Fibroblast of skin of back (primary cell): ENCODE results near the gene BTN1A1.
"Not testable (repeated sequence)": the region's sequence is repeated elsewhere in the genome, so short reads cannot be mapped to it uniquely, and the experiment has no call there.

Experiments used
- DNase-seq: peaks from one replicate; pipeline ENCODE4 v3.0.0-alpha.2; 2013

Gene BTN1A1

DNA sequence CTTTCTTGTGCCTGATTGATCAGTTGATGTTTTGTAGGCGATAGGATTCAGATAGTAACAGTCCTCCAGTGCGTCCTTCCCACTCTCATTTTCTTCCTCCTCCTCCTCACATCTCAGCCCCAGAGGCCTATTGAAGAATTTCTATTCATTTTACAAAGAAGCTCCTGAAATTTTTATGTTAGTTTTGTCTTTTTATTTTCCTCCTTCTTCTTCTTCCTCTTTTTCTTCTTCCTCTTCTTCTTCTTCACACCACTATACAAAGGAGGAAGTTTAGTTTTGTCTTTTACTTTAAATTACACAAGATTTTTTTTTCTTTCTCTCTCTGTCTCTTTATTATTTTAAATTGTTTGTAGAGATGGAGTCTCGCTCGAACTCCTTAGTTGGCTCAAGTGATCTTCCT lies 23.2 kb upstream of the BTN1A1 start:
- DNase-seq, result no peak

DNA sequence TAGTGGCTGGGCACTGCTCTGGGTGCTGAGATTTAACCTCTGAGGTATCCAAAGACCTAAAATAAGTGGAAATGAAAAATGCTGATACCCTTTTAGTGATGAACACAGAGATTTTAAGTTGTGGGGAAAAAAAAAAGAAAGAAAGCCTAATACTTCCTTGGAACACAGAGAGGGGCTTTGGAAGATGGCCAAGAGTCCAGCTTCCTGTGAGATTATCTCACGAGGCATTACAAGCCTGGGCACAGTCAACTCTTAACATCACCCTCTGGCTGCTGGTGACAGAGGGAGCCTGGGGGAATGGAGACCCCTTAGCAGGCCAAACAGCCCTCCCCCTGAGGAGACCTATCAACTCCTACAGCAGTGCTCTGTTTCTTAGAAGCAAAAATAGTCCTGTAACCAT lies 22.7 kb upstream of the BTN1A1 start:
- no peak for DNase-seq

DNA sequence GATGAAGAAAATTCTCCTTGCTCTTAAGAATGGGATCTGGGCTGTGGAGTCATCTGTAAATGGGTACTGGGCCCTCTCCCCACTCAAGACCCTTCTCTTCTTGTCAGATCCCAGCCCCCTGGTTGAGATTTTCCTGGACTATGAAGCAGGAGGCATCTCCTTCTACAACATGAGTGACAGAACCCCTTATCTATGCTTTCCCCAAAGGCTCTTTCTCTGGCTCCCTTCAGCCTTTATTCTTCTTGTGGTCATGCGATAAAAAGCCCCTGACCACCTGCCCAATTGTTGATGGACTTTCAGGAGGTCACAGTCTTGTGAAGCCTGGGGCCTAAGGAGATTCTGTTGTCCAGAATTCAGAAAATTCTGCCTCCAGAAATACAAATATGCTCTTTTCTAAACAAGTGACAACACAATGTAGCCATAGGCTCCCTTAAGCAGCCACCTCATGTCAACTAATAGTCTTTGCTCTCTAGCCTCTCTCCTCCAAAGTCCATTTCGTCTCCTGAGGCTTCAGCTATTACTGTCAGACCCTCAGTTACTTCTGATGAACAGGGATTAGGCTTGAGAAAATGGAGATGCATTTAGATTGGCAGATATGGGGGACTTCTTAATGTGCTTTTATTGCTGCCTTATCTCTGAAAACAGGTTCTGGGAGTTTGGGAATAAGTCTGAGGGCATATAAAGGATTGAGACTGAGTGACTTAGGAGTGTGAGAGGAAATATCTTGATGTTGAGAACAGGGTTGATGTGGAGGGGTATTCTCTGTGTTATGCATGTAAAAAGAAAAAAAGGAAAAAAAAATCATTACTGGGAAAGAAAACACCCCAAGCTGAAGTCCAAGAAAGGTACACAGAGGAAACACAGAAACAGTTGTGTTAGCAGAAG lies 21.8 kb upstream of the BTN1A1 start:
- DNase-seq, result no peak

DNA sequence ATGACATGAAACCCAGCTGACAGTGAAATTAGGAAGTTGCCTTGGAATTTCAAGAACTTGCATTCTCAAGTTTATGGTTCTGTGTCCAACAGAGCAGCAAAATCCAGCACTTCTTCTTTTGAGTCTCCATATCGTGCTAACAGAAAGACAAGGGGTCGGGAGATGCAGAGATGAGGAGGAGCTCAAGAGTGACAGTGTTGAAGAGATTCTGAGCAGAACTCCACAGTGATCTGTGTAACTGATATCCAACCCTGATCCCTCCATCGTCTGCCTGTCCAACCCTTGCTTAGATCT lies 21.2 kb upstream of the BTN1A1 start:
- no peak for DNase-seq

DNA sequence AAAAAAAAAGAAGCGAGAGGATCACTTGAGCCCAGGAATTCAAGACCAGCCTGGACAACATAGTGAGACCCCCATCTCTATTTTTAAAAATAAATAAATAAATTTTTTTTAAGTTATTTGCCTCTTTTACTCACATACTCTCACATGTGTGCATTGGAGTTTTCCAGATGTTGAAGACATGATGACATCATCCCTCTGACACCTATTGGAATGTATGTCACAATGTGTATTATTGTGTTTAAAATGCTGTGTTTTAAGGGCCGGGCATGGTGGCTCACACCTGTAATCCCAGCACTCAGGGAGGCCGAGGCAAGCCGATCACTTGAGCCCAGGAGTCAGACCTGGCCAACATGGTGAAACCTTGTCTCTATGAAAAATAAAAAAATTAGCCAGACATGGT lies 17.8 kb upstream of the BTN1A1 start:
- no peak for DNase-seq

DNA sequence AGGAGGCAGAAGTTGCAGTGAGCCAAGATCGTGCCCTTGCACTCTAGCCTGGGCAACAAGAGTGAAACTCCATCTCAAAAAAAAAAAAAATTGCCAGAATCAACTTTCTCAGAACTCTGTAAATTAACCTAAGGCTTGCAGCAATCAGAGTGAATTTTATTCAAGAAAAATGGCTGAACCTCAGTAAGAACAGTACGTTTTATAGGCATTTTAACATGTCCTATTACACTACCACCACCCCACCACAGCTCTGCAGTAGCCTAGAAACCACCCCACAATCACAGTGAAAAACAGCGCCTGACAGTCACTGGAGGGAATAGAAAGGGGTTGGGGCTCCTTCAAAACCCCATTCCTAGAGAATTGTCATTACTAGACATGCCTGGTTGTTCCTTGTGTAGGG lies 16.4 kb upstream of the BTN1A1 start:
- DNase-seq, result no peak

DNA sequence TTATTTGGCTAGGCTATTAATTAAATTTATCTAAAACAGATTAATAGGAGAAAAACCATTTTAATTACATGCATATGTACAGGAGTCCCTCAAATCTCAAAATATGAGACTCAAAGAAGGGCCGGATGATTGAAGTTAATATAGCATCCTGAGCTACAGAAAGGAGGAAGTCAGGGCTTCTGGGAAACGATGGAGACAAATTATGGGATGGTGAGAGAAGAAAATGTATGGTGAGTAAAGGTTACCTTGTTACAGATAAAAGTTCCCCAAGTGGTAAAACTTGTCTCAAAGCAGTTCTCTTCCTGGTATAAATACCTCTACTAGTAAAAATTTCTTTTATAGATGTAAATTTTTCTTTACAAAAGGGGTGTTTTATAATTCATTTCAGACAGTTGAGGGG lies 15.9 kb upstream of the BTN1A1 start:
- no peak for DNase-seq

DNA sequence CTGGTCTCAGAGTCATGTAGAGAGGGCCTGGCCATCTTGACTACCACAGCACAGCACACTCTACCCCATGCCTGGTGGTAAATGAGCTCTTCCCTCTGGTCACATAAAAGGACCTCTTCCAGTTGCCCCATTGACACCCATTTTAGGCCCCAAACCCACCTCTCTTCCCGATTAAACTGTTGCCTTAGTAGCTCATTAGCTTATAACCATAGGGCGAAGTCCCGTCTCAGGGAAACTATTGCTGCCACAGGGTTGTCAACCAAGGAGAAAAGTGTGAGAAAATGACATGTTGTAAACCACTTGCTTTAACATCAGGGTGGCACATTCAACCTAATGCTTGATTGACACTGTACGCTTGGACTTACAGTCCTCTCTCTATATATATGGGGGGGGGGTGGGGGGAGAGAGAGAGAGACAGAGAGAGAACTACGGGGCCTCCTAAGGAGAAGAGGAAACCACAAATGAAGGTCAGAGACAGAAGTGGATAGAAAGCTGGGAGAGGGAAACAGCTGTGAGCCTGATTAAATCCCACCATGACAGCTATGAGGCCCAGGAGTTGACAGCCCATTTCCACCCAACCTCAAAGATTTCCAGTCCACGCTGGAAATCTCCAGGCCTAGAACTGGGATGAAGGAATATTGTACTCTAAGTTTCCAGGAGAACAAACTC lies 14.9 kb upstream of the BTN1A1 start:
- DNase-seq, result no peak

DNA sequence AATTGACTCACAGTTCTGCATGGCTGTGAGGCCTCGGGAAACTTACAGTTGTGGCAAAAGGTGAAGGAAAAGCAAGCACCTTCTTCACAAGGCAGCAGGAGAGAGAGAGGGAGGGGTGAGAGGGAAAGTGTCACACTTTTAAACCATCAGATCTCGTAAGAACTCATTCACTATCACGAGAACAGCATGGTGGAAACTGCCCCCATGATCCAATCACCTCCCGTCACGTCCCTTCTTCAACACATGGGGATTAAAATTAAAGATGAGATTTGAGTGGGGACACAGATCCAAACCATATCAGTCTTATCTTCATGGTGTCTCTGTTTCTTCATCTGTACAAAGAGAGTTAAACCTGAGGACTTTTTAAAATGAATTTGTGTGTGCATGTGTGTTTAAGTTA lies 13.7 kb upstream of the BTN1A1 start:
- DNase-seq, result no peak

DNA sequence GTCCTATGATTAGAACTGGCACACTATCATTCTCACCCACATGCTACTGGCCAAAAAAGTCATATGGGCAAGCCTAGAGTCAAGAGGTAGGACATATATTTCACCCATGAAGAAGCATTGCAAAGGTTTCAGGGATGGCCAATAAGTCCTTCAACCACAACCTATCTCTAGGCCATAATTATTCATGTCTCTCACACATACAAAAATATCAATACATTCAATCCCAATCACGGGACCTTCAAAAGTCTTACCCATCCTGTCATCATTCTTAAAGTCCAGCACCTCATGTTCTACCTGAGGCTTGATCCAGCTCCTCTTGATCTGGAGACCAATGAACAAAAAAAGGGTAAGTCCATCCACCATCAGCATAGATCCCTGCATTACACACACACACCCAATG lies 12.6 kb upstream of the BTN1A1 start:
- no peak for DNase-seq

DNA sequence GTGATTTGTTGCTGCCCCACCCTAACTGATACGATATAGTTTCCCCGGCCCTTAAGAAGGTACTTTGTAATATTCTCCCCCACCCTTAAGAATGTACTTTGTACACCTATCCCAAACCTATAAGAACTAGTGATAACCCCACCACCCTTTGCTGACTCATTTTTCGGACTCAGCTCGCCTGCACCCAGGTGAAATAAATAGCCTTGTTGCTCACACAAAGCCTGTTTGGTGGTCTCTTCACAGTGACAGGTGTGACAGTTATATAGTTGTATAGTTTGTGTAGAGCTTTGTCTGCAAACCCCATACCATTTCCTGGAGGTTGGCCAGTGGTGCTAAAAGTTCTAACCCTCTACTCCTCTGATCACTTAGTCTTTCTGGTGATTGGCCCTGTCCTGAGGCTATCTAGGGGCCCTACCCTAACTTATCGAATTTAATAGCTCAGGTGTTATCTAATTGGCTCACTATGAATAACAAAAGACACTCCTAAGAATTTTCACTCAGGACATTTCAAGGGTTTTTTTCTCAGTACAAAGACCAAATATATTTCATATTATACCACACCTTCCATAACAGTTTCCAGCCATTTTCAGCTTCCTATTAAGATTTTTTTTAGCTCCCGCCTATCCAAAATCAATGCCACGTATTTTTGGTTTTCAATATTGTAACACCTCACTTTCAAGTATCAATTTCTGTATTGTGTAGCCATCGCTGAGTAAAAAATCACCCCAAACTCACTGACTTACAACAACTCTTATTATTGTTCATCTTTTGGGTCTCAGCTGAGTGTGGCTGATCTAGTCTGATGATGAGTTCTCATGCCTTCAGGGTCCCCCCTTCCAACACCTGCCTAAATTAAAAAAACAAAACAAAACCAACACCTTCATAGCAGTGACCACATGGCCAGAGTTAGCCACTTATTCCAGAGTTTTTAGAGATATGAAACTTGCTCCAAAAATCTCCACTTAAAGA lies 9.8 kb upstream of the BTN1A1 start:
- DNase-seq, result no peak

DNA sequence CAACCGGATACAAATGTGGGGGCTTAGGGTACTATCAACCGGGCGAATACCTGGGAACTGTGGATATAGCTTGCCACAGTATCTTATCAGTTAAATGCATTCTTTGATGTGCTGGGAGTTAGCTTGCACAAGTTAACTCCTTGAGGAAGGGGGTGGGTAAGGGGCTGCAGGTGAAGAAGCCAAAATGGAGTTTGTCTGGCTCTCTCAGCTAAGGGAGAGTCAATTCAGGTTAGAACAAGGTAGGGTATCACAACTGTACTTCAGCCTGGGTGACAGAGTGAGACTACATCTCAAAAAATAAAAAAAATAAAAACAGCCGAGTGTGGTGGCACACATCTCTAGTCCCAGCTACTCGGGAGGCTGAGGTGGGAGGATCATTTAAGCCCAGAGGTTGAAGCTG lies 8.5 kb upstream of the BTN1A1 start:
- DNase-seq, result no peak

DNA sequence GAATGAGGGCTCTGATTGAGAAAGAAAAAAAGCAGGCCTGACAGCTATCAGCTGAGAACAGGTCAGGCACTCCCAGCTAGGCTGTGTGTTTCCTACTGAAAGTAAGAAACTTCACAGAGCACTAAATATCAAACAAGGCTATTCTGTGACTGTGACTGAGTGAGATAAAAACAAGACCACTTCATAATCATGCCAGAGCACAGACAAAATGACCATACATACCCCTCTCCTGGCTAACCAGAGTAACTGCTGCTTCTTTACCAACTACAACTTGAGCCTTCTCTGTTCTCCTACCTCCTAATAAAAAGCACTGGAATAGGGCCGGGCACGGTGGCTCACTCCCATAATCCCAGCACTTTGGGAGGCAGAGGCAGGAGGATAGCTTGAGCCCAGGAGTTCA lies 6.8 kb upstream of the BTN1A1 start:
- no peak for DNase-seq

DNA sequence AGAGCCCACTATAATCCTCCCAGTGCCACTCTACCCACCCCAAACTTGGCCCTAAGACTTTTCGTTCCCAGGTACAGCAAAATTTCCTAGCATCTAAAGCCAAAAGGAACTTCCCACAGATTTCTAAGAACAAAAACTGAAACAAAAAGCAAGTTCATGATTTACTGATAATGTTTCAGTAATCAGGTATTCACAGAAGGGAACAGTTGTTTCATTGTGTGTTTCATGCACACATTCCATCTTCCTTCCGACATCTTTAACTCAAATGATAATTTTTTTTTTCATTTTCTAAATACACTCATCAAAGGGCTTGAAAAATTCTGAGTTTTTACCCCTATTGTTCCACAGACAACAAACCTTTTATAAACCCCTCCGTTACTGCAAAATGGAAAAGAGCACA lies 6.0 kb upstream of the BTN1A1 start:
- no peak for DNase-seq

DNA sequence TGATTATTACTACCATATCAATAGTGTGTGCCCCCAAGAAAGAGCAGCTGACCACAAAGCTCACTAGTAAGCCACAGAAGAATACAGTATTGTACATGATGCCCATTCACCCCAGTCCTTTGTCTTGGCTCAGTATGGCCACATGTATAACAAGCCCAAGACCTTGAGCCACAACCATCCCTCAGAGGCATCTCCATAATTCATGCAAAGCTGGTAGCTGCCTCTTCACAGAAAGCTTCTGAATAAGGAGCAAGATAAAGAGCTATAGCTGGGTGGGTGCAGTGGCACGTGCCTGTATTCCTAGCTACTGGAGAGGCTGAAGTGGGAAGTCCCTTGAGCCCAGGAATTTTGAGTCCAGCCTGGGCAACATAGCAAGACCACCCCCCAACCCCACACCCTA lies 4.8 kb upstream of the BTN1A1 start:
- no peak for DNase-seq

DNA sequence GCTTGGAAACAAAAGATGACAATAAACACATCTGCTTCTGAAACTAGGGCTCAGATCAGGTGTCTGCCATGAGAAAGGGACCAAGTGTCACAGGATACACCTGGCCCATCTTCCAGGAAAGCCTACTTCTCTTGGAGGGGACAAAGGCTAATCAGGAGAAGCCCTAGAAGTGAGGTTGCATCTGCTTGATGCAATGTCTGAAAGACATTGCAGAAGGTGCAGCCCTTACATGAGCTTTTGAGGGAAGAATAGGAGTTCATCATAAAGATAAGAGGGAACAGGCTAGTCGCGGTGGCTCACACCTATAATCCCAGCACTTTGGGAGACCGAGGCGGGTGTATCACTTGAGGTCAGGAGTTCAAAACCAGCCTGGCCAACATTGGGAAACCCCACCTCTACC lies 2.5 kb upstream of the BTN1A1 start:
- DNase-seq, result no peak

DNA sequence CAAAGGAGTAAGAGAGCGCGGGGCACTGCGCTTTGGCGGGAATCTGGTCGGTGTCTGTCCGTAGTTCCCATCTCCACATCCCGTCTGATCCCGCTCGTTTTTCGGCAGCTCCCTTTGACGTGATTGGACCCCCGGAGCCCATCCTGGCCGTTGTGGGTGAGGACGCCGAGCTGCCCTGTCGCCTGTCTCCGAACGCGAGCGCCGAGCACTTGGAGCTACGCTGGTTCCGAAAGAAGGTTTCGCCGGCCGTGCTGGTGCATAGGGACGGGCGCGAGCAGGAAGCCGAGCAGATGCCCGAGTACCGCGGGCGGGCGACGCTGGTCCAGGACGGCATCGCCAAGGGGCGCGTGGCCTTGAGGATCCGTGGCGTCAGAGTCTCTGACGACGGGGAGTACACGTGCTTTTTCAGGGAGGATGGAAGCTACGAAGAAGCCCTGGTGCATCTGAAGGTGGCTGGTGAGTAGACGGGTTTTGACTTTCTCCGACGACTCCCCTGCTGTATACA lies 1.4 kb downstream of the BTN1A1 start:
- peak; percentile 35 for DNase-seq

DNA sequence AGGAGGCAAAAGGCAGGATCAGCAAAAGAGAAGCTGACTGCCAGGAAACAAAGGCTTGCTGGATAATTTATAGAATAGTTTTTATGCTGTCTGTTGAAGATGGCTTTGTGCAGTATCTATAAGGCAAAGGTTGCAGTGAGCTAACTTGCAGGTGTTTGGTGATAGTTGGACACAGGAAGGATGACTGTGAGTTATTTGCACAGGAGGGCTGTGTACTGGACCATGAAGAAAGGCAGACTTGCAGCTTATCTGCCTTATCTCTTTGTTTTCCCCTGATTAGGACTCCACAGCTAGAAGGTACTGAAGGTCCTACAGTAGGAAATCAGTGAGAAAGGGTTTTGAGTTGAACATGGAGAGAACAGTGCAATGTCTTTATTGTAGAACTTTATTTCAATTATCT lies 2.1 kb downstream of the BTN1A1 start:
- DNase-seq, result no peak

DNA sequence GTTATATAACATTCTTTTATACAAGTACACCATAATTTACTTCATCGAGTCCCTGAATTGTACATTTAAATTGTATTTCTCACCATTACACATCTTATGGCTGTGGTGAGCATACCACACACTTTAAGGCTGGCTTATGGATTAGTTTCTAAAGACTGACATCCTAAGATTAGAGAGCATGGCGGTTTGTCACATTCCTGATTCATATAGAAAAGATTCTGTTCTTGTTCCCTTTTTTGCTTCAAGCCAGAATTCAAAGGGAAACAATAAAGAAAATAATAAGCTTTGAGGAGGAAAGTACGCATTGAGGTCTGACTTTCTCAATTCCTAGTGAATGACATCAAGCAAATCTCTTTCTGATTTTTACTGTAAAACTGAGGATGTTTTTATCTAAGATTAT lies 2.5 kb downstream of the BTN1A1 start:
- DNase-seq, result no peak

DNA sequence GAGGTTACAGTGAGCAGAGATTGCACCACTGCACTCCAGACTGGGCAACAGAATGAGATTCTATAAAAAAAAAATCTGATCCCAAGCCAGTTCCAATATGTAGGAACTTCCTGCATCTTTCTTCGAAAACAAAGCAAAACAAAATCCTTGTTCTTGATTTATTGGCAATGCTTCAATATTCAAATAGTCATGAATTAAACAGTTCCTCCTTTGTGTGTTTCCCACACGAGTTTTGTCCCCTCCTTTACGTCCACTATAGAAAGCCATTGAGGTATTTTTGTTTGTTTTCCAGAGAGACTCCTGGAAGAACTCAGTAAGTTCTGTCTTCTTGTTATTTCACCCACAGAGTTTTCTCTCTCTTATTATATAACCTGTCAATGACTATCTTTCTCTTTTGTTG lies 7.6 kb downstream of the BTN1A1 start:
- DNase-seq, result no peak

DNA sequence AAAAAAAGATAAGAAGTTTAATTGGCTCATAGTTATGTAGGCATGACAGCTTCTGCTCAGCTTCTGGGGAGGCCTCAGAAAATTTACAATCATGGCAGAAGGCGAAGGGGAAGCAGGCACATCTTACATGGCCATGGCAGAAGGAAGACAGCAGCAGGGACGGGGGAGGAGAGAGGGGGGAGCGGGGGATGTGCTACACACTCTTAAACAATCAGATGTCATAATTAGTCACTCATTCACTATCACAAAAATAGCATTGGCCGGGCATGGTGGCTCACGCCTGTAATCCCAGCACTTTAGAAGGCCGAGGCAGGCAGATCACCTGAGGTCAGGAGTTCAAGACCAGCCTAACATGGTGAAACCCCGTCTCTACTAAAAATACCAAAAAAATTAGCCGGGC lies 10.9 kb downstream of the BTN1A1 start:
- DNase-seq, result not testable (repeated sequence)

DNA sequence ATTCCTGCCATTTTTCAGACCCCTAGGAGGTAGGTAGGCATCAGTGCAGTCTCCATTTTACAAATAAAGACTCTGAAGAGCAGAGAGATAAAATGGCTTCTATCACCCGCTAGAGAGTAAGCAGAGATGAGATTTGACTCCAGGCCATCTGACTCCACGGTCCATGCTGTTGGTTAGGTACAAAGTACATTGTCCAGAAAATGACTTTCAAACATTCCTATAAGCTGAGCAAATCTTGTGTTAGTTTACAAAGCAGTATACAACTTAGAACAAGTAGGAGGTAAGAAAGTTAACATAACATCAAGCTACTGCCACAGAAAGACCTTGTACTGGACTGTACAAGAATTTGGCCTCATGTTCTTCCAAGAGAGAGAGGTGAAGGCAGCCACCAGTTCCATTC lies 14.9 kb downstream of the BTN1A1 start:
- DNase-seq, result no peak
